HUDEP-2 (cell line): ENCODE results near the gene ZKSCAN8.

Experiments
- DNase-seq, 76 experiments: peaks; one replicate each; lab custom pipeline; 2025; ENCODE audit not compliant: unreplicated experiment in 76 of 76; lab: John Stamatoyannopoulos, UW

The ZKSCAN8 gene

DNA sequence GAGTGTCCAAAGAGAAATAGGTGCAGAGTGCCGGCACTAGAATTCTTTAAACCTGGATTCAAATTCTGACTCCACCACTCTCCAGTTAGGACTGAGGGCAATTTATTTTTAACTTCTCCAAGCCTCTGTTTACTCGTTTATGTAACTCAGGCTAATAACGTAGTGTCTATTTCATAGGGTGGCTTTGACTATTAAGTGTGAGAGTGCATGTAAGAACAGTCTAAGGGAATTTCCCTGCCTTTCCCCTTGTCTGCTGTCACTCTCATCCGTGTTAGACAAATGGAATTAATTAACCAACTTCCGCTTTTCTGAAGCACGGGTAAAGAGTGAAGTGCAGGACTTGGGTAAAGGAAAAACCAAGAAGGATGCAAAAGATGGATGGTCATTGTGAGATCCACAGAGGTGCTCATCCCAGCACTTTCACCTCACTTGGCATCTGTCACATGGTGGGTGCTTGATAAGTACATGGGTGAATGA lies 4.1 kb upstream of the ZKSCAN8 start:
- peak in 20 of 76 experiments; percentile 16 to 66 (median 49) for DNase-seq

- no peak for DNase-seq
These were observed 1.7 kb upstream of the ZKSCAN8 start for GRCh38 chr6:28139860-28140543.

GRCh38 chr6:28140616-28141015 lies 1.1 kb upstream of the ZKSCAN8 start:
- no peak for DNase-seq

GRCh38 chr6:28142446-28142845 lies 763 bp downstream of the ZKSCAN8 start:
- peak in 6 of 76 experiments; percentile 13 to 27 (median 19) for DNase-seq

DNA sequence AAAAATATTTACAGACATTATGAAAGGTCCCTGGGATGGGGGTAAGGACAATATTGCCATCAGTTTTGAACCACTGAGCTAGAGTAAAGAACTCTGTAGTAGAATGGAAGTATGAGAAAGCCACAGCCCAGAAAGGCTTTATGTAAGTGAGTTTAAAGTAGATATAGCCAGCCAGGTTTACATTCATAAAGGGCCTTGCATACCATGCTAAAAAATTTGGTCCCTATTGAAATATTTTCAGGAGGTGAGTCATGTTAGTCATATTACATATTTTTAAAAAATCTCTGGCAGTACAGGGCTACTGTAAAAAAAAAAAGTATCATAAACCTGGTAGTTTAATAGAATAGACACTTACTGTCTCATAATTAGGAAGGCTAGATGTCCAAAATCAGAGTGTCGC lies 3.5 kb downstream of the ZKSCAN8 start:
- DNase-seq: no peak

GRCh38 chr6:28152531-28152930 lies 10.8 kb downstream of the ZKSCAN8 start:
- no peak for DNase-seq

GRCh38 chr6:28153546-28153945 lies 11.9 kb downstream of the ZKSCAN8 start:
- DNase-seq: no peak

- DNase-seq: no peak
These were observed 12.7 kb downstream of the ZKSCAN8 start for GRCh38 chr6:28154357-28154756.

- DNase-seq: no peak
These were observed 16.6 kb downstream of the ZKSCAN8 start for GRCh38 chr6:28158318-28158717.

GRCh38 chr6:28159029-28159607 lies 17.4 kb downstream of the ZKSCAN8 start:
- DNase-seq: no peak

GRCh38 chr6:28160233-28160632 lies 18.6 kb downstream of the ZKSCAN8 start:
- DNase-seq: no peak

DNA sequence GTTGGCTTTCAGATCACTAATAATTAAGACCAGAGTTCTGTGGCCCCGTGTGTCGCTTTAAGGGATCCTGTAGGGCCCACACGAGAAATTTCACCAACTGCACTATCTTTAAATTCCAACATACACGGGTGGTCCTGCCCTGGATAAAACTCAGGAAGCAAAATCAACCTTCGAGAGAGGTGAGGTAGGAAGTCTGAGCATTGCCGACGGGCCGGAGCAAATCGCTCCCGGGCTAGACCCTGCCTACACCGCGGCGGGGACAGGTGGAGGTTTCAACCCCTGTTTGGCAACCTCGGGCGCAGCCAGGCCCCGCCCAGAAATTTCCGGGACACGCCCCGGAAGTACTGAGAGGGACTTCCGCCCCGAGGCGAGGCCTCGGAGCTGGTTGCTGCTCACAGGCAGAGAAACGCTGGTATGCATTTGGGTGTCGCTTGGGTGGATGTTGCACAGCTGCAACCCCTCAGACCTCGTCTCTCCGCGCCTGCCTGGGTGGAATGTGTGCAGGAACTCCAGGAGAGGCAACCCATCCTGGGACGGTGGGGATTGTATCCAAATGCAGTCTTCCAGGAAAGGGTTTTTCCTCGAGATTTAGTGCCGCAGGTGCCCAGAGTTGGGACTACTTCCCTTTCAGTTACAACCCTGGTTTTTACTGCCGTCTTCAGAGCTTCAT lies 19.9 kb downstream of the ZKSCAN8 start:
- DNase-seq: peak in 29 of 76 experiments; percentile 4 to 61 (median 18)

DNA sequence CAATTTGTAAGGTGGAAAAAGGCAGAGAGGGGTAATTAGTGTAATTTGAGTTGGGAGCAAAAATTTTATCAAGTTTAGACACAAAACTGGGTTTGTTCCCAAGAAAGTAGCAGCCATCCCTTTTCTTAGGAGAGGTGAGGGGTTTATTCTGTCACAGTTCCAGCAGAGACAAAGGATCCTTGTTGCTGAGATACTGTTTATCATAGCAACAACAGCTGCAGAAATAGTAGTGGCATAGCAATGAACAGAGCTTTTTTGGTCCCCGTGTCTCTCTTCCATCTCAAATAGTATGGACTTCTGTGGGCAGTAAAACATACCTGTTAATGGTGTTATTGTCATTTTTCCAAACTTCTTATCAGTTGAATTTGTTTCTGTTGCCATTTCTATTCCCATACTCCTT lies 23.9 kb downstream of the ZKSCAN8 start:
- no peak for DNase-seq

DNA sequence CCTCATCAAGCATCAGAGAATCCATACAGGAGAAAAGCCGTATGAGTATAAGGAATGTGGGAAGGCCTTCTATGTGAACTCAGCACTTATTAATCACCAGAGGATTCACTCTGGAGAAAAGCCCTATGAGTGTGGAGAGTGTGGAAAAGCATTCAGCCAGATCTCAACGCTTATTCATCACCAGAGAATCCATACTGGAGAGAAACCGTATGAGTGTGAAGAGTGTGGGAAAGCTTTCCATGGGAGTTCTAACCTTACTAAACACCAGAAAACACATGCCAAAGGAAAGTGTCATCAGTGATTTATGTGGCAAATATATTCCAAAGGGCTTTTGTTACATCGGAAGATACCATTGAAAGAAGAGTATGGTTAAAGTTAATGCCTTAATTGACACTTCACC lies 25.4 kb downstream of the ZKSCAN8 start:
- DNase-seq: no peak

GRCh38 chr6:28167926-28168325 lies 26.2 kb downstream of the ZKSCAN8 start:
- DNase-seq: no peak

- DNase-seq: no peak
These were observed 29.6 kb downstream of the ZKSCAN8 start for GRCh38 chr6:28171271-28171670.

- DNase-seq: no peak
These were observed 30.3 kb downstream of the ZKSCAN8 start for GRCh38 chr6:28172006-28172405.

GRCh38 chr6:28176373-28176772 lies 34.7 kb downstream of the ZKSCAN8 start:
- no peak for DNase-seq

GRCh38 chr6:28182255-28182654 lies 40.6 kb downstream of the ZKSCAN8 start:
- no peak for DNase-seq

GRCh38 chr6:28188111-28188979 lies 46.7 kb downstream of the ZKSCAN8 start:
- no peak for DNase-seq

GRCh38 chr6:28200020-28200419 lies 58.3 kb downstream of the ZKSCAN8 start:
- DNase-seq: no peak
